Upper lobe of left lung (tissue), 4 donors: Measurements from ENCODE around the gene FADS6.

ENCODE experiments used
- EP300 ChIP-seq, 4 donors: sonication (generic); formaldehyde crosslinking; IDR thresholded peaks; one replicate each; pipeline ENCODE4 v1.5.1; 2017; ENCODE audit warnings: antibody characterized with exemption in 4 of 4, control low read depth in 2 of 4
- POLR2A ChIP-seq, 4 donors: fragments of 450-650 bp; IDR thresholded peaks; one replicate each; pipeline ENCODE4 v1.5.1; 2016 to 2017; ENCODE audit warnings: antibody characterized with exemption in 4 of 4, mild to moderate bottlenecking in 2 of 4
- TF ChIP-seq, protein P1 (sequence below), 6 experiments: fragments of 450-650 bp in 4 of 6; fragments of 200-600 bp in 2 of 6; sonication (generic) in 2 of 6; IDR thresholded peaks; one replicate each; pipeline ENCODE4 v1.5.1; 2016 to 2019; ENCODE audit warnings: antibody characterized with exemption in 6 of 6

DNA sequence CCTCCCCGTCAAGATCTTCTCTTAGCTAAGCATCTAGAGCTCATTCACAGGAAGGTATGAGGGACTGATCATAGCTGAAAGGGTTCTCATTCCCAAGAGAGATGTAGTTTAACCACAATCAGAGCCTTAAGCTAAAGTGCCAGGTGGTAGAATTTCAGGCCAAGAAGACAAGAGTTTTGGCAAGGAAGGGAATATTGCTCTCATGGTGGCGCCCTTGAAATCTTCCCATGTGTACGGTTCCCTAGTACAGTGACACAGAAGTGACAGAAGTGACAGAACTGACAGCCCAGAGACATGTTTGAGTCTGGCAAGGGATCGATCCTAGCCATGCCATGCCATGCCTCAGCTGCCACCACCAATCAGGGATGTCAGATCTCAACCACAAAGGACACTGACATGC lies 36.2 kb downstream of the FADS6 start:
- TF ChIP-seq POLR2A (IDR thresholded peaks at IDR 0.05) (no peak), EP300 (IDR thresholded peaks at IDR 0.05) (no peak)
- TF ChIP-seq, protein P1, sequence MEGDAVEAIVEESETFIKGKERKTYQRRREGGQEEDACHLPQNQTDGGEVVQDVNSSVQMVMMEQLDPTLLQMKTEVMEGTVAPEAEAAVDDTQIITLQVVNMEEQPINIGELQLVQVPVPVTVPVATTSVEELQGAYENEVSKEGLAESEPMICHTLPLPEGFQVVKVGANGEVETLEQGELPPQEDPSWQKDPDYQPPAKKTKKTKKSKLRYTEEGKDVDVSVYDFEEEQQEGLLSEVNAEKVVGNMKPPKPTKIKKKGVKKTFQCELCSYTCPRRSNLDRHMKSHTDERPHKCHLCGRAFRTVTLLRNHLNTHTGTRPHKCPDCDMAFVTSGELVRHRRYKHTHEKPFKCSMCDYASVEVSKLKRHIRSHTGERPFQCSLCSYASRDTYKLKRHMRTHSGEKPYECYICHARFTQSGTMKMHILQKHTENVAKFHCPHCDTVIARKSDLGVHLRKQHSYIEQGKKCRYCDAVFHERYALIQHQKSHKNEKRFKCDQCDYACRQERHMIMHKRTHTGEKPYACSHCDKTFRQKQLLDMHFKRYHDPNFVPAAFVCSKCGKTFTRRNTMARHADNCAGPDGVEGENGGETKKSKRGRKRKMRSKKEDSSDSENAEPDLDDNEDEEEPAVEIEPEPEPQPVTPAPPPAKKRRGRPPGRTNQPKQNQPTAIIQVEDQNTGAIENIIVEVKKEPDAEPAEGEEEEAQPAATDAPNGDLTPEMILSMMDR (IDR thresholded peaks at IDR 0.05): no peak
